NCI-H2227 treated with DMSO at 0.1 percent for 48 hours (cell line): Measurements from ENCODE around the gene ANO2.
"Not testable (repeated sequence)": the region's sequence is repeated elsewhere in the genome, so short reads cannot be mapped to it uniquely, and the experiment has no call there.

Experiments used
- DNase-seq: peaks from one replicate; lab custom pipeline; 2025; lab: John Stamatoyannopoulos, UW

Gene ANO2

DNA sequence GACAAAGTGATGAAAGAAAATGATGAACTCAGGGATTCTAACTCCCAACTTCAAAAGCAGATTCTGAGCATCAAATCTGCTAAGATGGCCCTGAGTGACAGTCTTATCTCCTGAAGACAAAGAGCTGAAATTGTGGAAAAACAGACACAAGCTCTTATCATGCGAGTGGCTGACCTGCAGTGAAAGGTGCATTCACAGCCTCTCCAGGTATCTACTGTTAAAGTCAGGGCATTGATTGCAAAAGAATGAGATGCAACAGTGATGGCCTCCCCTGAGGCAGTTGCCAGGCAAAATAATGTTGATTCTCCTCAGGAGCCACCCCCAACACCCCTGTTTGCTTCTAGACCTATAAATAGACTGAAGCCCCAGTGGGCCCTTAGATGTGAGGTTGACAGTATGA, 126.2 kb downstream of the ANO2 start:
- not testable (repeated sequence) for DNase-seq

DNA sequence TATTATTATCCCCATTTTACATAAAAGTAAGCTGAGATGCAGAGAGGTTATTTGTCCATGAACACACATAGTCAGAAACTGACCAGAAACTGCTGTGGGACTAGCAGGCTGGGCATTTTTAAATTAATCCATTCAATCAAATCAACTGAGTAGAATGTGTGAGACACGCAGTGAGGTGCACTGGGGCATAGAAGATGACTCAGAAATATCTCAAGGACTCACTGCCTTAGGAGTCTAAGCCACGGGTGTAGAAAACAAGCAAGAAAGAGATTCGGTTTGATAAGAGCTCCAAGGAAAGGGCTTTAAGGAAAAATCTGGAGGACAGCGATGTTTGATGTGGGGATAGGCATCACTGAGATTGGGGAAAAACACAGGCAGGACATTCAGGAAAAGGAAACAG, 127.8 kb downstream of the ANO2 start:
- DNase-seq = no peak

DNA sequence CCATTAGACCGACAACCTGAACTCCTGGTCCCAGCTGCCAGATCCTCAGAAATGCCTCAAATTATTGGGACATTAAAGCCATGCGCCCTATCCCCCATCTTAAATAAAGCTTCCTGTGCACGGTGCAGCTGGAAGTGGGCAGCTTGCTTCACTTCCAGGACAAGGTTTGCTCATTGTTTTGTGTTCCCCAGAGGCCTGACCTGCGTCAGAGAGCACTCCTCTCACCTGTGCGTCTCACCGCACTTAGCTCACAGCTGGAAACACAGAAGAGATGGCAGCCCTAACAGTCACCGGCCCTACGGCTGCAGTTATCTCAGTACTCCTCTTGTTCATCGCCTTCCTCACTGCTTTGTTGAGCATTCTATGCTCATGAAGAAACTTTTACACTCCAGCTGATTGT, 135.5 kb downstream of the ANO2 start:
- no peak for DNase-seq

DNA sequence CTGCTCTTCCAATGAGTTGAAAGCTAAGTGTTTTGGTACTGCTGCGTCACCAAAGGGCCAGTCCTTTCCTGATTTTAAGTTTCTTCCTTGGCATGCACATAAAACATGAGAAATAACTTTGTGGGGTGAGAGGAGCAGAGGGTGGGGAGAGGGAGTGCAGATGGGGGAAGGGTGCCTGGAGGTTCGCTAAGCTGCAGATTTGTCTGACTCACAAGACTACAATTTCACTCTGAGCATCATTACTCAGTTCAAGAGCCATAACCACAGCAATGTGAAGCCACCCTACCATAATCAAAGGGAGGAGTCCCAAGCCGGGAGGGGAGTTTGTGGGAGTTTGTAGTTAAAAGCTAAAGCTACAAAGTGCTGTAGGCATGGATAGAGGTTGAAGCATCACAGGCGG, 136.1 kb downstream of the ANO2 start:
- no peak for DNase-seq

DNA sequence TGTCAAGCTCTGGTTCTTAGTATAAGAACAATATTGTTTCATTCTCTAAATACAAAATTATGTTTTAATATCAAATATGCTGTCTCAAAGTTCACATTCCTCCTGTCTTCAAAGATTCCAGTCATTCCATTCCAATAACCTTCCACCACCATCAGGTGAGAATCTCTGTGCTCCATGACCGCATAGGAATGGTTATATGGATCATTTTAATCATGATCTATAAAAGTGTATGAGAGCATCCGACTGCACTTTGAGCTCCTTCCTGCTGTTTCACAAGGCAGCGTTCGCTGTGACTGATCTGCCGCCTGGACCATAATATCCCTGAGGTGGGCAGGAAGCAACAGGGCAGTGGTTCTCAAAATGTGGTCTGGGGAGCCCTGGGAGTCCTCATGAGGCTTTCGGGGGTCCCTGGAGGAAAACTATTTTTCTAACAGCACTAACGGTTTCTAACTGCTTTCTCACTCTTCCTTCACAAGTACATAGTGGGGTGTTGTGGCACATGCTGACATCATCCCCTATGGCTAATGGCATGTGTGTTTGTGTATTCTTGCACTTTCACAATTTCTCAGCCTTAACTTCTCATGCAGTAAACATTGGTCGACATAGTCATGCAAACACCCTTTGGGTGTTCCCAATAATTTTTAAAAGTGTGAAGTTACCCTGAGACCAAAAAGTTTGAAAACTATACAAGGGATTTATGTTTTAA, 137.4 kb downstream of the ANO2 start:
- DNase-seq = no peak

DNA sequence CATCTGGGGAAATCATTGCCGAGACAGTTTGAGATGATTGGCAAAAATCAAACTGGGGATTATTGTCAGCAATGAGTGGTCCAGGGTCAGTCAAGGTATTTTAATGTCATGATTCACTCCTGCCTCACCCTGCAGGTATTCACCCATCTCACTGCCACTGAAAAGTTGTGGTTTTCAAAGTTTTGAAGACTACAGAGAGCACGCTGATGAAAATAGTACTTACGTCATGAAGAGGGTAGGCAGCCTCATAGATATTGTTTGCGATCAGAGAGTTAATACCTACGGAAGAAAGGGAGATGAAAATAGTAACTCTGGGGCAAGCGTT, 138.0 kb downstream of the ANO2 start:
- DNase-seq = no peak

DNA sequence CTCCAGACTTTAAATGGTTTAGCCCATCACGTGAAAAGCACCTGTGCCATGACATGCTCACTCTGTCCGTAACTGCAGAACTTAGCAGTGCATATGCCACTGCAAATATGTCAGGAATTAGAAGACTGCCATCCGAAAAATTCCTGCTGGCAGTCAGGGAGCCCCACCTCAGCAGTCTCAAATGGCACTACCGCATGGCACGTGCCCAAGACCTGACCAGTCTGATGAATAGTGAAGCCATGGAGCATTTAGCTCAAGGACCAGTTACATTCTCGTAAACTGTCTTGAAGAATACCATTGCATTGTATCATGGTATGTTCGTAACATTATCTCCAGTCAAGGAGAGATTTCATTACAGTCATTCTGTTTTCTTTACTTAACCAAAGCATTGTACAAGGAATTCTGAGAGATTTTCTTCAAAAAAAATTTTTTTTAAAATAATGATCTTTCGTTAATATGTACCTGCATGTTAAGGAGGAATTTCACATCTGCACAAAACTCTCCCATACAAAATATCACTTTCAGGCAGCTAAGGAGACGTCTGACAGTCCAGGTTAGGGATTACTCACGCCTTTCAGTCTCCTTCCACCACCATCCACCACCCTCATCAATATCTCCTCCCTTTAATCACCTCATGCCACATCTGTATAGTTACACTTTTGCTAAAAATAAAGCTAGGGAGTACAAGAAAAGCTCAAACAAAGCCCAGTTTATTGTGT, 138.5 kb downstream of the ANO2 start:
- no peak for DNase-seq

DNA sequence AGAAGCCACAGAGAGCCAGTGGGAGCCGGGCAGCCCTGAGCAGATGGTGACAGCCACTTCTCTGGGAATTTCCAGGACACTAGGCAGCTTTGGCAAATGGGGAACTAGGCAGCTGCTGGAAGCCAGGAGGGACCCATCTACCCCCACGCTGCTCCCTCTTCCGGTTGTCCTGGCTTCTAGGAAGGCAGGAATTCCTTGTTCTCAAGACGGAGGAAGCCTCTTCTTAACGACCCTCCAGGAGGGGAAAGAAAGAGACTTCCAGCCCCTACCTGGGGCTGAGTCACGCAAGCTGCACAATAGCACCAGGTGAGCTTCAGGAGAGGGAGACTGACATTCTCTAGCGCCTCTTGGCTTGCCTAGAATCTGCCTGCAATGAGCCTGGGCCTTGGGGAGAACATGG, 141.5 kb downstream of the ANO2 start:
- DNase-seq = no peak

DNA sequence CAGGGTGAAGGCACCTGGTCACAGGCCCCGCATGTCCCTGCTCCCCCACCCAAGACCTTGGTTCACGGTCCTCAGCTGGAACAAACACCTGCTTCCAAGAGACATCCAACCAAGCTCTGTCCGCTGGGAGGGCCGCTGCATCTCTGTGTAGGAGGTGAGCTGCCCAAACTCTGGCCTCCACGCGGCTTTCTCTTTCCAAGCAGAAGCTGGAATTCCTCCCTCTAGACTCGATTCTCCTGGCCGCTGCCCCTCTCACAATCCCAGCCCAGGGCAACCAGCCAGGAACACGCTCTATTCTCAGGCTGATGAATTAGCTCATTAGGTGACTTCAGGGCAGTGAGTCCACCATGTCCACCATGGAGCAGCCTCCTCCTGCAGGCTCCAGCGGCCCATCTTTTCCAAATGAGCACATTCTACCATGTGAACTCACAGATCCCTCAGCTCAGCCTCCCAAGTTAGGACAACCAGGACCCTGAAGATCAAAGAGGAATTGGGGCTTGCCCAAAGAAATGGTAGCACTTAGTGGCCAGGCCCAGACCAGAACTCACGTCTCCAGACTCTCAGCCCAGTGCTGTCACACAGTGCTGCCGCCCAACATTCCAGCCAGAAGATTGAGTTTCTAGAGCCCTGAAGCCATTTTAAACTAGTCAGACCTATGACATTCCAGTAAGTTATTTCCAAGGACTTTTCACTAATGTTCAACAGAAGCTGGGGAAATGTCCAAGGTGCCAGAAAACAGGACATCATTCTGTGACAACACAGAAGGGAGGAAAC, 146.6 kb downstream of the ANO2 start:
- DNase-seq = no peak

DNA sequence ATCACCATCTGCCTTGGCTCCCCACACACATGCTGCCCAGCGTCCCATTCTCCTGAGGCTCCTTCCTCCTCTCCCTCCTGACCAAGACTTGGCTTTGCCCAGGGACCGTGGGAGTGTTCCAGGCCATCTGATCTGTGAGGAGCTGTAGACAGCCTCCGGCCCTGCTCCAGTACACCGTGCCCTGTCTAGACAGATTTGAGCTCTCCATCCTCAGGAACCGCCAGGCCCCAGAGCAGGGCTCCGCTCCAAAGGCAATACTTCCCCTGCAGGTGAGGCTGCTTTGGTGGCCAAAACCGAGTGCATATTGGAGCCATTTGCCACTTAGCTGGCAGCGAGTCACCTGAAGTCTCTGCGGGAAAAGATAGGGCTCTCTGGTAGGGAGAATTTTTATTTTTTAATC, 147.4 kb downstream of the ANO2 start:
- DNase-seq = no peak

DNA sequence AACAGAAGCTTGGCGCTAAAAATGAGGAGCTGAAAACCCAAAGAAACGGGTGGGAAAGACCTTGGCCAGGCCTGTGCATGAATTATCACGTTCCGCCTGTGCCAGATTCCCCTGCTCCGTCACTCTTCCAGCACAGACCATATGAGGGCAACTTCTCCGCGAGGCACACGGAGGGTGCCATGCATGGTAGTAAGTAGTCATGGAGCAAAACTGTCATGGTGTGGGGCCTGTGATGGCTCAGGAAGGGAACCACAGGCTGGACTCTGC, 148.2 kb downstream of the ANO2 start:
- no peak for DNase-seq

DNA sequence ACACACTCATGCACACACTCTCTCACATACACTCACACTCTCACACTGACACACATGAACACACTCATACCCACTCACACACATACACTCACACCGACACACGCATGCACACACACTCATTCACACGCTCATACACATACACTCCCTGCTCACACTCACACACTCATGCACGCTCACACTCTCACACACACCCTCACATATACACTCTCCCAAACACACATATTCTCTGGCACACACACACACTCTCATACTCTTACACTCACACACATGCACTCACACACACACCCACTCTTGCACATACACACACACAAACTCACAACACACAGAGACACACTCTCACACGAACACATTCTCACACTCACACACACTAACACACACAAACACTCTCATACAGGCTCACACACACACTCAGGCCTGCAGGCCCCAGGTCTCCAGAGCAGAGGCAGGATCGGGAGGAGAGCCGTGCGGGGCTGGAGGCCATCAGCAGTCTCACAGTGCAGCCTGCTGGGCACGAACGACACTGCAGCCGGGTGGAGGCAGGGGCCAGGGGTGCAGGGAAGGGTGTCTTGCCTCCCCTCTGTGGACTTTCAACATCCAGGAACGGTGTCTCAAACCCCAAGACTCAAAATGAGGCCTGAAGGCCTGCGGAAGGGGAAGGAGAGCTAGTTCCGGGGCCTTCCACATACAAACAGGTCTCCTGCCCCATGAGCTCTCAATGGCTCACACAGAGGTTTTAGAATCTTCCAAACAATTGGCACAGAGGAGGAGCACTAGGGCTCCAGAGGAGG, 148.7 kb downstream of the ANO2 start:
- DNase-seq = no peak

DNA sequence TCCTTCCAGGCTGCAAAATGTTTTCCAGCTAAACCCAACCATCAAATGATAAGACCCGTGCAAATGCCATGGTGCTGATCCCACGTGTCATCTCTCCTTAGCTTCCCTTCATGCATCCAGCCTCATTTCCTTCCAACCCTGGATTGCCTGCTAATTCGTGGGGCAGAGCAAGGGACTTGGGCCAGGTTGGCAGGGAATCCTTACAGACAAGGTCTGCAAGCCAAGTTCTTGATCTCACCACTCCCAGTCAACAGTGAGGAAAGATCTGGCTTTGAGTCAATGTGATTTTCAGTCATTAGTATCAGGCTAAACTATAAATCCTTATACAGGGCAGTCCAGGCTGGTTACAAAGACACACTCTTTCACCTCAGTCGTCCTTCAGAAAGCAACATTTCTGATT, 150.9 kb downstream of the ANO2 start:
- DNase-seq = no peak

DNA sequence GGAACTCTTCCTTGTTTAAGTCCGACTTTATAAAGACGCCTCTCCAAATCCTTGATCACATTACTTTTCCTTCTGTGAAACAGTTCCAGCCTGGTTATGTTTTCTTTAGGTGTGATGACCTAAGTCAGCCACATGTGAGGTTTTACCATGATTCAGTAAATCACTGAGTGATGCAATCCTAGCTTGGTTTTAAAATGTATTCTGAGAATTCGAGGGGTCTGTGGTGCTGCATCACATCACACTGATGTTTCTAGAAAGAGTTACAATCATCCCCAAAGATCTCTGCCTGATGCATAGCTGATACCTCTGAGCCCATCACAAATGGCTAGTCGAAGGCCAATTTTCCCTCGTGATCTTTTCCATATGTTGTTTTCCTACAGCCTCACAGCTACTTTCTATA, 152.7 kb downstream of the ANO2 start:
- DNase-seq = no peak

DNA sequence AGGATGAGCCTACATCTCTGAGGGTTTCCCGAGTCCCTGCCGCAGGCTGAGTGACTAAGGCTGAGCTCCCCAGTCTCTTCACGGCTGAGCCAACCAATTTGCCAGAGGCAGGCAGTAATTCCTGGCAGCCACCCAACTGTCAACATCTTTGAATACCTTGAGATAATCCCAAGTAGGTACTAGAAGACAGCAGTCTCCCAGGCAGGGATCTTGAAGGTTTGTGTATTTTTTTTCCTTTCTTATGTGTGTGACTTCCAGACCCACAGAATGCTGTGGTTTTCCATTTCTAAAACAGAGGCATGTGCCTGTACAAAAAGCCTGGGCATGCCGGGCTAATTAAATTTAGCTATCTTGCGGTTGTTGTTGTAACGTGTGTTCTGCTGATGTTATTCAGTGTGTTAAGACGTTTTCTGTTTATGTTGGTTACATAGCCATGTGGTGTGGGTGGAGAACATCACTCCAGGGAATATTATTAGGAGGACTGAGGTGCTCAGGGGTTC, 155.5 kb downstream of the ANO2 start:
- no peak for DNase-seq

DNA sequence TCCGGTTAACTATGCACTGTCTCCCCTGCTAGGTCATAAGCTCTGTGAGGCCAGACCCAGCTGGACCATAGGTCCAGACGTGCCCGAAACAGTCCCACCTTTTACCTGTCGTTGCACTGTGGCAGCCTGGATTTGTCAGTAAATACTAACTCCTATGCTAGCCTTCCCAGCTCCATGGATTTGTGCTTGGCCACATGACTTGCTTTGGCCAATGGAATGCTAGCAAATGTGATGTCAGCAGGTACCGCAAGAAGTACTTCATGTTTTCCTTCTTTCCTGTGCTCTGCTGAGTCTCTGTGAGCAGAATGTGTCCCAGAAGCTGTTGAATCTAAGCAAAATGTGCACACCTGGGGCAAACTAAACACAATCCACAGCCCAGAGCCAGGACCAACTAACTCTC, 157.2 kb downstream of the ANO2 start:
- DNase-seq = no peak

DNA sequence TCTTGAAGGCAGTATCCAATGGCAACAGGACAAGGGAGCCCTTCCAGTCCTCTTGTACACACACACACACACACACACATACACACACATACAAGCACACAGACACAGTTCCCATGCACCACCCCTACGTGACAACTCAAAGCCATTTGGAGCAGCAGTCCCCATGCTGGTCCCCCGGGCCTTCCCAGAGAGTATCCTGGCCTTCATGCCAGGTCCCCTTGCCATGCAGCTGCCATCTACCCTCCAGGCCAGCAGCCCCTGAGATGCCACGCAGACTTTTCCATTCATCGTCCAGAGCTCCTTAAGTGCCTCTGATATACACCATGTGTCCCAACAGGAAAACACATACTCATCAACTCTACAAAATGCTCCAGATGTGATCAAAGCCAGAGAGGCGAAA, 159.5 kb downstream of the ANO2 start:
- no peak for DNase-seq

DNA sequence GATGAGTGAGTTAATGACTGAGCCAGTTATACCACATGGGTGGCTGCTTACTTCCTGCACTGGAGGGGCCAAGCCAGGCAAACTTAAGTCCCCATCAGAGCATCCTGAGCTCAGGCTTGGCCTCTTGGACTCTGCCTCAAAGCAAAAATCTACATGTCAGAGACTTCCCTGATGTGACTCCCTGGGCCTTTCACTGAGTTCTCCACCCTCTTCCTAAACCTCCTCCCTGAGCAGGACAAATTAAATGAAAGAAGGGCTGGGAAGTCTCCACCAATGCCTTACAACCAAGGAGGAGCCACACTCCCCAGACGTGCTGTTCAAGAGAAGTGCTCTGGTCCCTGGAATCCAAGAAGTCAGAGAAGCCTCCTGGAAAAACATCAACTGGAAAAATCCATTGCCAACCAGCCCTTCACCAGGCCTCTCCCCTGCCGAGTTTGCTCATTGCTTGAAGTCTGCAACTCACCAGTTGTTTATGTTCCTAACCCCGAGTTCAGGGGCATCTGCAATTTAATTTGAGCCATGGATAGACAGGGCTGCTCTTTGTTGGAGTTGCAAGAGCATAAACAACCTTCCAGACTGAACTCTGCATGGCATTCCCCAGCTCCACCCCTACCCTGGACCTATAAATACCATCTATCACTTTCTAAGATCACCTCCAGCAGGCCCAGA, 160.5 kb downstream of the ANO2 start:
- DNase-seq = no peak

DNA sequence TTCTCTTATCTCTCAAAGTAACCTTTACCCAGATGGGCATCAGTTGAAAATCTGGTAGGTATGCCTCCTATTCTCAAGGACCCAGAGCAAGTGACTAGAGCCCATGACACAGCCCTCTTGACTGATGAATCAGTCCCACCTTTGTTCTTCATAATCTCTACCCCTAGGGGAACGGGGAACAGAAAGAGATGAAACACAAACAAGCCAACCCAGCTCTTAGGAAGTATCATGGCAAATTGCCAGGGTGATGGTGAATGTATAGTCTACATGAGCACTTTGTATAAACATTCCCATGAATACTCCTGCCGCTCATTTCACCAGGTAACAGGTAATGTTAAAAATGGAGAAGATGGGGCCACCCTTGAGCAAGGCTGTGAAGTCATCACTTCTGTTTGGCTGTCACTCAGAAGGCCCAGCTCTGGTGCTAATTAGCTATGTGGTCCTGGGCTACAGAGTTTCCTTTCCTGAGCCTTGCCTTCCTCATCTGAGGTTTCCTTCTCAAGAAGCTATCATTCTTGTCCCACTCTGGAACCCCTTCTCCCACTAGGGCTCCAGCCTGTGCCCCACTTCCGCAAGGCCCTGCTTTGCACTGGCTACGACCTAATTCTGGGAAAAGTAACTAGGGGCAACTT, 161.7 kb downstream of the ANO2 start:
- no peak for DNase-seq

DNA sequence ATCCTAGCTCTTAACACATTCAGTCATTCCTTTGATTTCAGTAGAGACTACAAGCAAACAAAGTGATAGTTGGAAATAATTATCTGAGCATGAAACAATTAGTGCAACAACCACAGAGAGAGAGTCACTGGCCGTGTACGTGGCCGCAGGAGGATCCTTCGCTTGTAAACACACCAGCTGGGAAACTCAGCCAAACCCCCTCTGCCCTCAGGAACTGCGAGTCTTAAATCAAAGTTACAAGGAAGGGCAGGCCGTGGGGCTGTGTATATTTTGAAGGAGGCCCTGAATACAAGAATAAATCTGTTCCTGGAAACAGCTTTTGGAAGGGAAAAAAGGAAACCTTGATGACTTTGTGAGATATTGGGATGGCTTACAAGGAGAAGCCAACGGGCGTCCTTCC, 164.5 kb downstream of the ANO2 start:
- no peak for DNase-seq

DNA sequence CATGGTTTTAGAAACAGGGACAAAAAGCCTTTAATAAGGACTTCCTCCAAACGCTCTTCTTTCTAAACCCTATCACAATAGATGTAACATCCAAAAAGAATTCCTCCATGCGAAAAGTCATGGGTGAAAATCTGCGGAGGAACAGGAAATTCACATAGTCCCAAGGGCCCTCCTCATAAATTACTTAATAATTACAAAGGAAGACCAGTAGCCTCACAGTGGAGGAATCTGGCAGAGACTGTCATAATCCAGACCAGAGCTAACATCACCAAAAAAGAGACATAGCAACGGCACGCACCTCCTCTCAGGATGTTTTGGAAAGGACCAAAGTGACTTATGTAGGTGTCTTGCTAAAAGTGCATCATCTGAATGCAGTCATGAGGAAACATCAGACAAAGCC, 165.7 kb downstream of the ANO2 start:
- no peak for DNase-seq

DNA sequence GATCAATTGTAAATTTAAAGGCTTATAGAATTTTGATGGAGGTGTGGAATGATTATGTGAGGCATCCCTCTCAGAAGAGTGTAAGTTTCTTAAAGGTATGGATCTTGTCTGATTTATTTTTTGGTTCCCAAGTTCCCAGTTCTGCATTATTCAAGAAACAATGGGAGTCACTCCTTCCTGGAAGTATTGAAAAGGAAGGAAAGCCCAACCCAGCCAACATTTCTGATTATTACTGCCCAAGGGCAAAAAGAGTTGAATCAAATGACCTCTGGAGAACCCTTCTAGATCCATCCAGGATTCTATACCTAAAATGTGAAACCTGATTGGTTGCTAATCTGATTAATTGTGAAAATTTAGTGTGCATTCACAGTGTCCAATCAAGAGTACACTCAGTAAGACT, 166.2 kb downstream of the ANO2 start:
- no peak for DNase-seq
